ENCODE results near the gene RHAG.

RHAG gene

DNA sequence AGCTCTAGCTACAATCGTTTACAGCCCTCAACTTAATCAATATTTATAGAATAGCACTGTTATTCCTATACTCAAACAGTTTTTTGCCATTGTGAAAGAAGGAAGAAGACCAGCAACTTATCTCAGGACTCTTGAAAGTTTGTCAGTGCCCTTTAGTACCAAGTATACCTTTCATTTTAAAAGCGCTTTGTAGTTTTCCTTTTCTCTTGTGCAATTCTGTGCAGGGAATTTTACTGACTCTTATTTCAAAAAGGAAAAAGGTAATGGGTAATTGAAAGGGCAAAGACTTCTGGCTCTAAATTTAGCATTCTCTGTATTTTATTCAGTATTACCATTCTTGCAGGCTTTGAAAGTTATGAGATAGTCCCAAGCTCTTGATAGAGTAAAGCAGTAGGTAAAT, 16.8 kb upstream of the RHAG start:
- no peaks in the 10 kb centered on the region for H3K27me3 ChIP-seq (ENCODE audit: control insufficient read depth, insufficient read depth, low read length)
- H3K36me3 ChIP-seq (ENCODE audit: control insufficient read depth, insufficient read depth, low read length): no peaks in the 10 kb centered on the region
- H3K4me1 ChIP-seq (ENCODE audit: control insufficient read depth, insufficient read depth, low read length): no peaks in the 10 kb centered on the region
- no peak overlapping the region for H3K9ac ChIP-seq (ENCODE audit: low read depth, low read length)
- H3K4me3 ChIP-seq (ENCODE audit: low read depth, low read length): no peak overlapping the region
- no peaks in the 10 kb centered on the region for H3K9me3 ChIP-seq (ENCODE audit: control insufficient read depth, insufficient read depth, low read length)

GRCh38 chr6:49651239-49651638, 14.6 kb upstream of the RHAG start:
- Histone ChIP-seq H3K4me3 (ENCODE audit: low read depth, low read length) (no peak overlapping the region), H3K4me1 (ENCODE audit: control insufficient read depth, insufficient read depth, low read length) (no peaks in the 10 kb centered on the region), H3K27me3 (ENCODE audit: control insufficient read depth, insufficient read depth, low read length) (no peaks in the 10 kb centered on the region), H3K9ac (ENCODE audit: low read depth, low read length) (no peak overlapping the region), H3K9me3 (ENCODE audit: control insufficient read depth, insufficient read depth, low read length) (no peaks in the 10 kb centered on the region), H3K36me3 (ENCODE audit: control insufficient read depth, insufficient read depth, low read length) (no peaks in the 10 kb centered on the region)

DNA sequence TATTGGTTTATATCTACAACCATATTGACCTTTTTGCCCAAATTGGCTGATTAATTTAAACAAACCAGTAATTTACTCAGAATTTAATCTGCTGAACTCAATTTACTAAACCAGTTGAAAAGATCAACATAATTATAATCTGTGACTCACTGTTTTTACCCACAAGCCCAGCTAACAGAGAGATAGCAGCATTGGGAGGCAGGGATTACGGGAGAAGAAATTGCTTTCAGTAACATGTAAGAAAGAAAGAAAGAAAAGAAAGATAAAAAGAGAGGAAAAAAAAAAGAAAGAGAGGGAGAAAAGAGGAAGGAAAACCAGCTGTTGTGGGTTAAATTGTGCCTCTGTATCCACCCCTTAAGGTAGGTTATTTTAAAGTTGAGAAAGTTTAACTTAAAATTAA, 13.3 kb upstream of the RHAG start:
- Histone ChIP-seq H3K9ac (ENCODE audit: low read depth, low read length) (no peak overlapping the region), H3K27me3 (ENCODE audit: control insufficient read depth, insufficient read depth, low read length) (no peaks in the 10 kb centered on the region), H3K36me3 (ENCODE audit: control insufficient read depth, insufficient read depth, low read length) (no peaks in the 10 kb centered on the region), H3K4me3 (ENCODE audit: low read depth, low read length) (no peak overlapping the region), H3K4me1 (ENCODE audit: control insufficient read depth, insufficient read depth, low read length) (no peaks in the 10 kb centered on the region), H3K9me3 (ENCODE audit: control insufficient read depth, insufficient read depth, low read length) (no peaks in the 10 kb centered on the region)

- H3K36me3 ChIP-seq (ENCODE audit: control insufficient read depth, insufficient read depth, low read length): no peaks in the 10 kb centered on the region
- no peaks in the 10 kb centered on the region for H3K9me3 ChIP-seq (ENCODE audit: control insufficient read depth, insufficient read depth, low read length)
- no peak overlapping the region for H3K4me3 ChIP-seq (ENCODE audit: low read depth, low read length)
- H3K9ac ChIP-seq (ENCODE audit: low read depth, low read length): no peak overlapping the region
- H3K4me1 ChIP-seq (ENCODE audit: control insufficient read depth, insufficient read depth, low read length): no peaks in the 10 kb centered on the region
- H3K27me3 ChIP-seq (ENCODE audit: control insufficient read depth, insufficient read depth, low read length): no peaks in the 10 kb centered on the region
These were observed 11.4 kb upstream of the RHAG start for GRCh38 chr6:49648036-49648435.

GRCh38 chr6:49647476-49647875, 10.8 kb upstream of the RHAG start:
- Histone ChIP-seq H3K4me1 (ENCODE audit: control insufficient read depth, insufficient read depth, low read length) (no peaks in the 10 kb centered on the region), H3K9ac (ENCODE audit: low read depth, low read length) (no peak overlapping the region), H3K27me3 (ENCODE audit: control insufficient read depth, insufficient read depth, low read length) (no peaks in the 10 kb centered on the region), H3K36me3 (ENCODE audit: control insufficient read depth, insufficient read depth, low read length) (no peaks in the 10 kb centered on the region), H3K9me3 (ENCODE audit: control insufficient read depth, insufficient read depth, low read length) (no peaks in the 10 kb centered on the region), H3K4me3 (ENCODE audit: low read depth, low read length) (no peak overlapping the region)

DNA sequence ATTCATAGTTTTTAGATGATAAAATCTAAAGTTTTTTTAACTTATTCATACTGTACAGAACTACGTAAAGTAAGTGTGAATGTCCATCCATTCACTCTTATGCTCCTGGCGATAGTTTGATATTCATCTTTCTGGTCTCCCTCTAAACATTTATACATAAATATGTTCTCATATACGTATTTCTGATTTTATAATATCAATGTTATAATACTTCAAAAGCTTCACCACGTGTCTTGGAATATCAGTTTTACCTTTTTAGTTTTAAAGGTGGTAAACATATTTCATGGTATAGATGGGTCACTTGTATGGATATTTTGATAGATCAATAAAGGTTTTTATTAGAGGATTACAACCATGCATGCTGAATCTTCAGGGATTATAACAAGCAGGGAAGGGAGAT, 10.3 kb upstream of the RHAG start:
- no peaks in the 10 kb centered on the region for H3K4me1 ChIP-seq (ENCODE audit: control insufficient read depth, insufficient read depth, low read length)
- no peak overlapping the region for H3K4me3 ChIP-seq (ENCODE audit: low read depth, low read length)
- H3K9me3 ChIP-seq (ENCODE audit: control insufficient read depth, insufficient read depth, low read length): no peaks in the 10 kb centered on the region
- no peaks in the 10 kb centered on the region for H3K27me3 ChIP-seq (ENCODE audit: control insufficient read depth, insufficient read depth, low read length)
- H3K9ac ChIP-seq (ENCODE audit: low read depth, low read length): no peak overlapping the region
- no peaks in the 10 kb centered on the region for H3K36me3 ChIP-seq (ENCODE audit: control insufficient read depth, insufficient read depth, low read length)

DNA sequence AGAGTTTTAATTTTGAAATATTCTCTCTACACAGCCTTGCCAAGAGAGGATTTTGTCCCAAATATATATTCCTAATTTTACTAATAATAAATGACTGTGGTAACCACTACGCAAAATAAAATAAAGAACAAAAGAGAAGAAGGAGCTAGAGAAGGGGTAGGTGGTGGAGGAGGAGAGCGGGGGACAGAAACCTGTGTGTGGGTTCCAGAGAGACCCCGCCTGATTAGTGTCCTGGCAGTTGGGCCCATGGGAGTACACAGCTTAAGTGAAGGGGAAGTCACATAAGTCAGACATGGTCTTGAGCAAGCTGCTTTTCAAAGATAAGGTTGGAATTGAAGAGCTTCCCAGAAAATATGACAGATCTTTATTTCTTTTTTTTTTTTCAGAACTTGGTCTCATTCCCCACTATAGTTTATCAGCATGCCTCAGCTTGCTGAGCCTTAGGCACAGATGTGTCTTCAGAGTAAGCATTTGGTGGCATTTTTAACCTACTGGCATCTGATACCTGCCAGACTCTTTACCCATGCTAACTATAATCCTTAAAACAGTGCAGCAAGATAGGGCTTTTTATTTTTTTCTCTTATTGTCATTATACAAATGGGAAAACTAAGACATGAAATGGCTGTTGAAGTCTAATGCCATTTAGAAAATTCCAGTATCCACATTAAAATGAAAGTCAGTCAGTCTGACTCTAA, 9.6 kb upstream of the RHAG start:
- Histone ChIP-seq H3K4me3 (ENCODE audit: low read depth, low read length) (no peak overlapping the region), H3K36me3 (ENCODE audit: control insufficient read depth, insufficient read depth, low read length) (no peaks in the 10 kb centered on the region), H3K4me1 (ENCODE audit: control insufficient read depth, insufficient read depth, low read length) (no peaks in the 10 kb centered on the region), H3K9me3 (ENCODE audit: control insufficient read depth, insufficient read depth, low read length) (no peaks in the 10 kb centered on the region), H3K27me3 (ENCODE audit: control insufficient read depth, insufficient read depth, low read length) (no peaks in the 10 kb centered on the region), H3K9ac (ENCODE audit: low read depth, low read length) (no peak overlapping the region)

DNA sequence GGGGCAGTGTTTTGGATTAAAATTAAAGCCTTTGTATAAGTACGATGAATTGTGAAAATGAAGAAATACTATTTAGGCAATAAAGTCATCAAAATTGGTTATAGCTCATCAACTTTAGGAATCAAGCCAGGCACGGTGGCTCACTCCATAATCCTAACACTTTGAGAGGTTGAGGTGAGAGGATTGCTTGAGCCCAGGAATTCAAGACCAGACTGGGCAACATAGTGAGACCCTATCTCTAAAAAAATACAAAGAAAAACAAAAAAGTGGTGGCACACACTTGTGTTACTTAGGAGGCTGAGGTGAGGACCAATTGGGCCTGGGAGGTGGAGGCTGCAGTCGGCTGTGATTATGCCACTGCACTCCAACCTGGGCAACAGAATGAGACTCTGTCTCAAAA, 8.5 kb upstream of the RHAG start:
- Histone ChIP-seq H3K4me3 (ENCODE audit: low read depth, low read length) (no peak overlapping the region), H3K9me3 (ENCODE audit: control insufficient read depth, insufficient read depth, low read length) (no peaks in the 10 kb centered on the region), H3K9ac (ENCODE audit: low read depth, low read length) (no peak overlapping the region), H3K27me3 (ENCODE audit: control insufficient read depth, insufficient read depth, low read length) (no peaks in the 10 kb centered on the region), H3K36me3 (ENCODE audit: control insufficient read depth, insufficient read depth, low read length) (no peaks in the 10 kb centered on the region), H3K4me1 (ENCODE audit: control insufficient read depth, insufficient read depth, low read length) (no peaks in the 10 kb centered on the region)

DNA sequence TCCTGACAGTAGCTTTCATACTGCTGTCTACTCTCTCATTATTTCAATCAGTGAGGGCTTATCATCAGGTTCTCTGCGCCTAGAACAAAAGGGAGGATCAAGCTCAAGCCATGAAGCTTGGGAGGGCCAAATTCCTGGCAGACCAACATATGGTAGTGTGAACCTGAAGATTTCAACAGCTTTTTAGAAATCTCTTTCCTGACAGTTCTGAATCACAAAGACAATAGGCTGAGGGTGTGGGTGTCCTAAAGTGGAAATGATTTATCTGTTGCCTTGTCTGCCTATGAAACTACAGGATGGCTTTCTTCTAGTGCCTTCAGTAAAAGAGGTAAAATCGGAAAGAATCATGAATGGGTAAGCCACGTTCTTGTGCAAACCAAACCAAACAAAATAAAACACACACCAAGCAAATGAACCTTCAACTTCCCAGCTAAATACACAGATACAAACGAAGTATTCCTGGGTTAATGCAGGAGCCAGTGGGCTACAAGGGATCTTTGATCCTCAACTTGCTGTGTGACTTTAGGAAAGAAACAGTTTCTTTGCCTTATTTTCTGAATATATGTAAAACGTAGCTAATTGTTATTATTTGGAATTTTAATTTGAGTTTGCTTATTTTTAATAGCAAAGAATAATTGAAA, 2.7 kb upstream of the RHAG start:
- H3K36me3 ChIP-seq (ENCODE audit: control insufficient read depth, insufficient read depth, low read length): no peaks in the 10 kb centered on the region
- H3K4me3 ChIP-seq (ENCODE audit: low read depth, low read length): no peak overlapping the region
- no peaks in the 10 kb centered on the region for H3K27me3 ChIP-seq (ENCODE audit: control insufficient read depth, insufficient read depth, low read length)
- no peaks in the 10 kb centered on the region for H3K9me3 ChIP-seq (ENCODE audit: control insufficient read depth, insufficient read depth, low read length)
- no peaks in the 10 kb centered on the region for H3K4me1 ChIP-seq (ENCODE audit: control insufficient read depth, insufficient read depth, low read length)
- H3K9ac ChIP-seq (ENCODE audit: low read depth, low read length): no peak overlapping the region

- Histone ChIP-seq H3K4me3 (ENCODE audit: low read depth, low read length) (no peak overlapping the region), H3K4me1 (ENCODE audit: control insufficient read depth, insufficient read depth, low read length) (no peaks in the 10 kb centered on the region), H3K9me3 (ENCODE audit: control insufficient read depth, insufficient read depth, low read length) (no peaks in the 10 kb centered on the region), H3K27me3 (ENCODE audit: control insufficient read depth, insufficient read depth, low read length) (no peaks in the 10 kb centered on the region), H3K36me3 (ENCODE audit: control insufficient read depth, insufficient read depth, low read length) (no peaks in the 10 kb centered on the region), H3K9ac (ENCODE audit: low read depth, low read length) (no peak overlapping the region)
These were observed 702 bp upstream of the RHAG start for GRCh38 chr6:49637350-49637731.

GRCh38 chr6:49635978-49636712, 494 bp downstream of the RHAG start:
- Histone ChIP-seq H3K4me1 (ENCODE audit: control insufficient read depth, insufficient read depth, low read length) (peaks cover 2% of the 10 kb centered on the region), H3K9ac (ENCODE audit: low read depth, low read length) (no peak overlapping the region), H3K4me3 (ENCODE audit: low read depth, low read length) (no peak overlapping the region), H3K9me3 (ENCODE audit: control insufficient read depth, insufficient read depth, low read length) (no peaks in the 10 kb centered on the region), H3K27me3 (ENCODE audit: control insufficient read depth, insufficient read depth, low read length) (no peaks in the 10 kb centered on the region), H3K36me3 (ENCODE audit: control insufficient read depth, insufficient read depth, low read length) (no peaks in the 10 kb centered on the region)

DNA sequence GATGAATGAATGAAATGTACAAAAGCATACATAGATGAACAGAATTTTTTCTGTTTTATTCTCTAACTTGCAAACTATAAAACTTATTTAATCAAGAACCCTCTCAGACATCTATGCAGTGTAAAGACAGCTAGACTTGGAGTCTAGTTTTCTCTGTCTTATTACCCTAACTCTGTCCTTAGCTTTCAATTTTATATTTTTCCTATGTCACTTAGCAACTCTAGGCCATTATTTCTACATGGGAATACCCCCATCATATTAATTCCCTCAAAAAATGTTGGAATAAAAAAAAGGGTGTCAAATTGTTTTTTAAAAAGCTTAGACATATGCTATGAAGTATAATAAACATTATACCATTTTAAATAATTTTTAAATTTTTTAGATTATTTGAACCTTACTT, 1.2 kb downstream of the RHAG start:
- no peak overlapping the region for H3K4me3 ChIP-seq (ENCODE audit: low read depth, low read length)
- H3K9me3 ChIP-seq (ENCODE audit: control insufficient read depth, insufficient read depth, low read length): no peaks in the 10 kb centered on the region
- H3K36me3 ChIP-seq (ENCODE audit: control insufficient read depth, insufficient read depth, low read length): no peaks in the 10 kb centered on the region
- H3K9ac ChIP-seq (ENCODE audit: low read depth, low read length): no peak overlapping the region
- peaks cover 2% of the 10 kb centered on the region for H3K4me1 ChIP-seq (ENCODE audit: control insufficient read depth, insufficient read depth, low read length)
- H3K27me3 ChIP-seq (ENCODE audit: control insufficient read depth, insufficient read depth, low read length): no peaks in the 10 kb centered on the region
